Measurements from ENCODE around the gene PCDHGC5.

The PCDHGC5 gene

GRCh38 chr5:141492168-141492885 is 3.4 kb downstream of the PCDHGC5 start:
- TF ChIP-seq TAF1 (IDR thresholded peaks at IDR 0.05; ENCODE audit: borderline replicate concordance, low read depth, low read length) = no peak
- TF ChIP-seq POLR2AphosphoS5 (IDR thresholded peaks at IDR 0.05; ENCODE audit: low read depth, low read length) = no peak
- no peak for TF ChIP-seq POLR2A (IDR thresholded peaks at IDR 0.05; ENCODE audit: low read depth, low read length)
- peak; percentile 81 for FAIRE-seq
- peak; percentile 48 for DNase-seq (ENCODE audit: insufficient read length)

GRCh38 chr5:141493500-141494422 is 4.9 kb downstream of the PCDHGC5 start:
- FAIRE-seq = no peak
- DNase-seq (ENCODE audit: insufficient read length) = no peak
- no peak for TF ChIP-seq POLR2AphosphoS5 (IDR thresholded peaks at IDR 0.05; ENCODE audit: low read depth, low read length)

- FAIRE-seq (no peak), DNase-seq (ENCODE audit: insufficient read length) (no peak)
- TF ChIP-seq POLR2A (IDR thresholded peaks at IDR 0.05; ENCODE audit: low read depth, low read length) = no peak
- TF ChIP-seq TAF1 (IDR thresholded peaks at IDR 0.05; ENCODE audit: borderline replicate concordance, low read depth, low read length) = no peak
- TF ChIP-seq POLR2AphosphoS5 (IDR thresholded peaks at IDR 0.05; ENCODE audit: low read depth, low read length) = no peak
These were observed 6.0 kb downstream of the PCDHGC5 start for GRCh38 chr5:141494761-141495452.

- FAIRE-seq (no peak), DNase-seq (ENCODE audit: insufficient read length) (no peak)
- no peak for TF ChIP-seq POLR2A (IDR thresholded peaks at IDR 0.05; ENCODE audit: low read depth, low read length)
- TF ChIP-seq POLR2AphosphoS5 (IDR thresholded peaks at IDR 0.05; ENCODE audit: low read depth, low read length) = no peak
- TF ChIP-seq TAF1 (IDR thresholded peaks at IDR 0.05; ENCODE audit: borderline replicate concordance, low read depth, low read length) = no peak
These were observed 6.6 kb downstream of the PCDHGC5 start for GRCh38 chr5:141495453-141495811.

- no peak for FAIRE-seq
- DNase-seq (ENCODE audit: insufficient read length) = no peak
- TF ChIP-seq TAF1 (IDR thresholded peaks at IDR 0.05; ENCODE audit: borderline replicate concordance, low read depth, low read length) = no peak
- TF ChIP-seq POLR2A (IDR thresholded peaks at IDR 0.05; ENCODE audit: low read depth, low read length) = no peak
- TF ChIP-seq POLR2AphosphoS5 (IDR thresholded peaks at IDR 0.05; ENCODE audit: low read depth, low read length) = no peak
These were observed 7.2 kb downstream of the PCDHGC5 start for GRCh38 chr5:141496038-141496437.

GRCh38 chr5:141501761-141502160 is 12.9 kb downstream of the PCDHGC5 start:
- DNase-seq (ENCODE audit: insufficient read length) (no peak), FAIRE-seq (no peak)
- no peak for TF ChIP-seq TAF1 (IDR thresholded peaks at IDR 0.05; ENCODE audit: borderline replicate concordance, low read depth, low read length)
- no peak for TF ChIP-seq POLR2A (IDR thresholded peaks at IDR 0.05; ENCODE audit: low read depth, low read length)
- TF ChIP-seq POLR2AphosphoS5 (IDR thresholded peaks at IDR 0.05; ENCODE audit: low read depth, low read length) = no peak

- FAIRE-seq (no peak), DNase-seq (ENCODE audit: insufficient read length) (no peak)
- no peak for TF ChIP-seq TAF1 (IDR thresholded peaks at IDR 0.05; ENCODE audit: borderline replicate concordance, low read depth, low read length)
- TF ChIP-seq POLR2AphosphoS5 (IDR thresholded peaks at IDR 0.05; ENCODE audit: low read depth, low read length) = no peak
- TF ChIP-seq POLR2A (IDR thresholded peaks at IDR 0.05; ENCODE audit: low read depth, low read length) = no peak
These were observed 14.8 kb downstream of the PCDHGC5 start for GRCh38 chr5:141503681-141504080.

GRCh38 chr5:141504216-141504615 is 15.3 kb downstream of the PCDHGC5 start:
- DNase-seq (ENCODE audit: insufficient read length) (no peak), FAIRE-seq (no peak)
- no peak for TF ChIP-seq TAF1 (IDR thresholded peaks at IDR 0.05; ENCODE audit: borderline replicate concordance, low read depth, low read length)
- no peak for TF ChIP-seq POLR2A (IDR thresholded peaks at IDR 0.05; ENCODE audit: low read depth, low read length)
- no peak for TF ChIP-seq POLR2AphosphoS5 (IDR thresholded peaks at IDR 0.05; ENCODE audit: low read depth, low read length)

GRCh38 chr5:141506381-141507155 is 17.7 kb downstream of the PCDHGC5 start:
- TF ChIP-seq POLR2A (IDR thresholded peaks at IDR 0.05; ENCODE audit: low read depth, low read length) = no peak
- DNase-seq (ENCODE audit: insufficient read length) (no peak), FAIRE-seq (peak; percentile 44)

- peak; percentile 87 for FAIRE-seq
- peak; percentile 48; the same call in 1 of the 2 replicates for TF ChIP-seq POLR2A (IDR thresholded peaks at IDR 0.05; ENCODE audit: low read depth, low read length)
- no peak for TF ChIP-seq POLR2AphosphoS5 (IDR thresholded peaks at IDR 0.05; ENCODE audit: low read depth, low read length)
- TF ChIP-seq TAF1 (IDR thresholded peaks at IDR 0.05; ENCODE audit: borderline replicate concordance, low read depth, low read length) = no peak
These were observed 18.7 kb downstream of the PCDHGC5 start for GRCh38 chr5:141507387-141508091.

More at GRCh38 chr5:141507387-141508091, 18.7 kb downstream of the PCDHGC5 start:
- DNase-seq (ENCODE audit: insufficient read length) = peak; percentile 52
